ENCODE measurements around the gene DUSP28. TPM values are rescaled to one million over a fixed set of nuclear protein-coding genes. Genes with fewer than 3 reads are reported as not detected.

Gene DUSP28
- total and polyA plus RNA-seq, 2 of the 8 experiments (the other 6 are each of a cell fraction or from before 2014, with no cell fraction given), result 2.1 to 2.3 TPM

Other genes with a start within 250 kb of the DUSP28 start
- 28.3 and 31.9 TPM in 2 replicates for gene GPC1, start 124.7 kb upstream of the DUSP28 start, total RNA-seq (2021; fragmentation: NEBNext Ultra II Directional; extraction: Animal tissue kit (Norgen Biotek cat#: 25700))
- 21.9 and 30.2 TPM in 2 replicates for gene GPC1, start 124.7 kb upstream of the DUSP28 start, polyA plus RNA-seq (2011; rRNA removed)
- 4.5 and 5.4 TPM in 2 replicates for gene ANKMY1, start 2.4 kb upstream of the DUSP28 start, total RNA-seq (2021; fragmentation: NEBNext Ultra II Directional; extraction: Animal tissue kit (Norgen Biotek cat#: 25700))
- 4.8 and 6.4 TPM in 2 replicates for gene ANKMY1, start 2.4 kb upstream of the DUSP28 start, polyA plus RNA-seq (2011; rRNA removed)
- gene RNPEPL1, start 8.1 kb downstream of the DUSP28 start, total RNA-seq (2021; fragmentation: NEBNext Ultra II Directional; extraction: Animal tissue kit (Norgen Biotek cat#: 25700)), result 11.3 and 11.7 TPM in 2 replicates
- gene RNPEPL1, start 8.1 kb downstream of the DUSP28 start, polyA plus RNA-seq (2011; rRNA removed), result 9.0 and 13.5 TPM in 2 replicates
- gene CAPN10, start 26.4 kb downstream of the DUSP28 start, total RNA-seq (2021; fragmentation: NEBNext Ultra II Directional; extraction: Animal tissue kit (Norgen Biotek cat#: 25700)), result 39.8 and 40.7 TPM in 2 replicates
- 30.7 and 44.5 TPM in 2 replicates for gene CAPN10, start 26.4 kb downstream of the DUSP28 start, polyA plus RNA-seq (2011; rRNA removed)
- 0.29 TPM in 1 of 2 replicates, not detected in the other for gene GPR35, start 65.1 kb downstream of the DUSP28 start, total RNA-seq (2021; fragmentation: NEBNext Ultra II Directional; extraction: Animal tissue kit (Norgen Biotek cat#: 25700))
- gene GPR35, start 65.1 kb downstream of the DUSP28 start, polyA plus RNA-seq (2011; rRNA removed), result 0.47 and 0.67 TPM in 2 replicates
- gene AQP12B, start 122.5 kb downstream of the DUSP28 start, total RNA-seq (2021; fragmentation: NEBNext Ultra II Directional; extraction: Animal tissue kit (Norgen Biotek cat#: 25700)), result not detected in 2 replicates
- not detected in 2 replicates for gene AQP12B, start 122.5 kb downstream of the DUSP28 start, polyA plus RNA-seq (2011; rRNA removed)
- not detected in 2 replicates for gene AQP12A, start 131.5 kb downstream of the DUSP28 start, total RNA-seq (2021; fragmentation: NEBNext Ultra II Directional; extraction: Animal tissue kit (Norgen Biotek cat#: 25700))
- not detected in 2 replicates for gene AQP12A, start 131.5 kb downstream of the DUSP28 start, polyA plus RNA-seq (2011; rRNA removed)

Data from H1 (cell line).